HEK293T (cell line): Measurements from ENCODE around the gene NDOR1.
"Not testable (repeated sequence)": the region's sequence is repeated elsewhere in the genome, so short reads cannot be mapped to it uniquely, and the experiment has no call there.

Experiments used
- CTCF ChIA-PET: fragments of 350-600 bp; formaldehyde crosslinking; extraction: SDS; loops from one replicate; lab custom pipeline; 2021; ENCODE audit warnings: antibody characterized with exemption, inconsistent platforms; lab: Yijun Ruan, JAX
- POLR2A ChIA-PET: fragments of 350-600 bp; formaldehyde crosslinking; extraction: SDS; loops from one replicate; lab custom pipeline; 2020; ENCODE audit warnings: antibody characterized with exemption, inconsistent platforms; lab: Yijun Ruan, JAX
- DNase-seq: peaks from one replicate; pipeline ENCODE4 v3.0.0; 2012; ENCODE audit warnings: mixed read lengths; ENCODE audit errors: extremely low spot score
- ARNT ChIP-seq: fragments of 450-650 bp; IDR thresholded peaks from 2 replicates; pipeline ENCODE4 v1.6.1; 2017; ENCODE audit warnings: mild to moderate bottlenecking
- CTBP1 ChIP-seq: fragments of 450-650 bp; IDR thresholded peaks from 2 replicates; pipeline ENCODE4 v1.6.1; 2016; ENCODE audit warnings: borderline replicate concordance
- ELF4 ChIP-seq: fragments of 450-650 bp; IDR thresholded peaks from 2 replicates; pipeline ENCODE4 v1.6.1; 2017; ENCODE audit warnings: antibody characterized with exemption
- FOXA1 ChIP-seq: fragments of 450-650 bp; IDR thresholded peaks from 2 replicates; pipeline ENCODE4 v1.6.1; 2016; ENCODE audit warnings: mild to moderate bottlenecking
- FOXK2 ChIP-seq: fragments of 450-650 bp; IDR thresholded peaks from 2 replicates; pipeline ENCODE4 v1.6.1; 2016; ENCODE audit warnings: mild to moderate bottlenecking
- FOXM1 ChIP-seq: fragments of 450-650 bp; IDR thresholded peaks from 2 replicates; pipeline ENCODE4 v1.6.1; 2017; ENCODE audit warnings: mild to moderate bottlenecking, borderline replicate concordance
- HDGF ChIP-seq: fragments of 450-650 bp; IDR thresholded peaks from 2 replicates; pipeline ENCODE4 v1.6.1; 2017; ENCODE audit warnings: antibody characterized with exemption, borderline replicate concordance
- L3MBTL2 ChIP-seq: fragments of 450-650 bp; conservative IDR thresholded peaks from 2 replicates; pipeline ENCODE4 v1.6.1; 2016; ENCODE audit warnings: mild to moderate bottlenecking
- LEF1 ChIP-seq: fragments of 450-650 bp; IDR thresholded peaks from 2 replicates; pipeline ENCODE4 v1.6.1; 2017; ENCODE audit warnings: mild to moderate bottlenecking, borderline replicate concordance
- NFRKB ChIP-seq: fragments of 450-650 bp; IDR thresholded peaks from 2 replicates; pipeline ENCODE4 v1.6.1; 2016; ENCODE audit warnings: mild to moderate bottlenecking, moderate library complexity
- PKNOX1 ChIP-seq: fragments of 450-650 bp; IDR thresholded peaks from 2 replicates; pipeline ENCODE4 v1.6.1; 2016
- SP1 ChIP-seq: fragments of 450-650 bp; IDR thresholded peaks from 2 replicates; pipeline ENCODE4 v1.6.1; 2017
- SUZ12 ChIP-seq: fragments of 450-650 bp; IDR thresholded peaks from 2 replicates; pipeline ENCODE4 v1.6.1; 2016; ENCODE audit warnings: mild to moderate bottlenecking
- TARDBP ChIP-seq: fragments of 450-650 bp; IDR thresholded peaks from 2 replicates; pipeline ENCODE4 v1.6.1; 2016
- ZNF384 ChIP-seq: fragments of 450-650 bp; IDR thresholded peaks from 2 replicates; pipeline ENCODE4 v1.6.1; 2016

Gene NDOR1

GRCh38 chr9:137240318-137240840, 34.9 kb downstream of the NDOR1 start:
- DNase-seq: peak; percentile 45
- no peak for TF ChIP-seq FOXM1
- TF ChIP-seq L3MBTL2: peak; percentile 82
- ChIA-PET CTCF (interaction anchor here (0.7 to 1.2 kb wide), 3 partner anchors 13 to 169 kb away, joined by 3 to 9 read pairs (median 3); partner anchors contain the start of gene RNF224), POLR2A (interaction anchor here (0.6 to 2.2 kb wide), 30 partner anchors 13 to 219 kb away, joined by 3 to 90 read pairs (median 5); partner anchors contain the start of genes CYSRT1, LRRC26, MAN1B1 and NELFB)

GRCh38 chr9:137240841-137241489, 35.5 kb downstream of the NDOR1 start, which contains the start of gene TUBB4B:
Gene TUBB4B (plus strand): TSS chr9:137241287. CDS start chr9:137241361, 74 bp downstream.
- peak; percentile 100 for TF ChIP-seq PKNOX1
- no peak for TF ChIP-seq L3MBTL2
- no peak for TF ChIP-seq TARDBP
- TF ChIP-seq ELF4: peak; percentile 96
- no peak for TF ChIP-seq FOXA1
- peak; percentile 68 for TF ChIP-seq ARNT
- TF ChIP-seq FOXM1: peak; percentile 100
- TF ChIP-seq LEF1: peak; percentile 70; the same call in 1 of the 2 replicates
- TF ChIP-seq CTBP1: peak; percentile 31; the same call in 1 of the 2 replicates
- peak; percentile 98 for DNase-seq
- CTCF ChIA-PET: interaction anchor here (0.6 to 1.2 kb wide), 2 partner anchors 15 to 20 kb away, joined by 3 read pairs; no protein-coding TSS in a partner anchor
- POLR2A ChIA-PET: interaction anchor here (0.6 to 2.2 kb wide), 30 partner anchors 12 to 218 kb away, joined by 3 to 90 read pairs (median 5); partner anchors contain the start of genes CYSRT1, LRRC26, MAN1B1 and NELFB

- TF ChIP-seq NFRKB (no peak), CTBP1 (no peak), SUZ12 (no peak), LEF1 (no peak), HDGF (no peak), ELF4 (no peak), SP1 (no peak), PKNOX1 (no peak), TARDBP (no peak), L3MBTL2 (no peak), ARNT (no peak), ZNF384 (no peak), FOXA1 (no peak), FOXK2 (no peak)
- POLR2A ChIA-PET: interaction anchor here (0.7 to 4.4 kb wide), 16 partner anchors 12 to 195 kb away, joined by 3 to 90 read pairs (median 4); partner anchors contain the start of genes ANAPC2, MAN1B1, NELFB and RNF208
- peak; percentile 35 for DNase-seq
- CTCF ChIA-PET: interaction anchor here (0.6 kb wide), 1 partner anchor 19 kb away, joined by 3 read pairs; no protein-coding TSS in a partner anchor
Observed at GRCh38 chr9:137241490-137242268, 36.2 kb downstream of the NDOR1 start.

GRCh38 chr9:137242269-137243203, 37.0 kb downstream of the NDOR1 start:
- no peak for TF ChIP-seq SUZ12
- no peak for TF ChIP-seq FOXM1
- TF ChIP-seq PKNOX1: no peak
- TF ChIP-seq FOXK2: no peak
- DNase-seq: no peak
- ChIA-PET POLR2A (interaction anchor here (0.7 to 4.4 kb wide), 7 partner anchors 11 to 196 kb away, joined by 3 to 44 read pairs (median 4); partner anchors contain the start of genes ANAPC2, NELFB, RNF208 and SSNA1), CTCF (no interaction called here)

- POLR2A ChIA-PET: interaction anchor here (1.2 to 4.4 kb wide), 3 partner anchors 11 to 45 kb away, joined by 3 to 44 read pairs (median 7); partner anchors contain the start of genes NELFB and RNF208
- DNase-seq, CTCF ChIA-PET: not testable (repeated sequence)
Observed at GRCh38 chr9:137243266-137243625, 37.7 kb downstream of the NDOR1 start.
